WTC11 (cell line): ENCODE results near the gene HEATR5A. TPM values are rescaled to one million over a fixed set of nuclear protein-coding genes. Genes with fewer than 3 reads are reported as not detected.

Experiments
- ATAC-seq: fragments of 200-7000 bp; cut with Tn5 transposase; 2 replicates; pipeline ENCODE4 v1.10.0; 2021; ENCODE audit warnings: mild to moderate bottlenecking, moderate library complexity
- CTCF ChIA-PET: fragments of 300-600 bp; sonication (Branson Sonifier 250); formaldehyde crosslinking; loops from one replicate; lab custom pipeline; 2021; ENCODE audit warnings: antibody characterized with exemption; lab: Charles Lee
- POLR2A ChIA-PET: fragments of 350-600 bp; sonication (Branson Sonifier 250); formaldehyde crosslinking; loops from one replicate; lab custom pipeline; 2021; ENCODE audit warnings: antibody characterized with exemption; lab: Charles Lee
- DNase-seq: peaks from one replicate; pipeline ENCODE4 v3.0.0; 2021; ENCODE audit warnings: low spot score
- H3K27ac Mint-ChIP-seq: 2 replicates; pipeline ENCODE4 v1.8.0; 2021; ENCODE audit warnings: mixed read lengths
- H3K27me3 Mint-ChIP-seq: 2 replicates; pipeline ENCODE4 v1.8.0; 2021; ENCODE audit warnings: low read depth, mild to moderate bottlenecking, moderate library complexity, mixed read lengths
- H3K36me3 Mint-ChIP-seq: 2 replicates; pipeline ENCODE4 v1.8.0; 2021; ENCODE audit warnings: mixed read lengths
- H3K4me1 Mint-ChIP-seq: 2 replicates; pipeline ENCODE4 v1.8.0; 2022; ENCODE audit warnings: mixed read lengths
- H3K4me3 Mint-ChIP-seq: 2 replicates; pipeline ENCODE4 v1.8.0; 2021; ENCODE audit warnings: mild to moderate bottlenecking, moderate library complexity, mixed read lengths
- H3K9me3 Mint-ChIP-seq: 2 replicates; pipeline ENCODE4 v1.8.0; 2021; ENCODE audit warnings: mixed read lengths
- AR ChIP-seq: fragments of 250-450 bp; sonication (Bioruptor Pico); IDR thresholded peaks from 2 replicates; pipeline ENCODE4 v1.9.0; 2021; ENCODE audit warnings: mild to moderate bottlenecking
- CTCF ChIP-seq: fragments of 200-600 bp; IDR thresholded peaks from 2 replicates; pipeline ENCODE4 v1.8.0; 2022; ENCODE audit warnings: antibody characterized with exemption
- GABPB1 ChIP-seq: sonication (generic); formaldehyde crosslinking; IDR thresholded peaks from 2 replicates; pipeline ENCODE4 v1.8.1; 2023; ENCODE audit warnings: mild to moderate bottlenecking, missing genetic modification reagents
- HMGXB4 ChIP-seq: sonication (generic); formaldehyde crosslinking; IDR thresholded peaks from 2 replicates; pipeline ENCODE4 v1.8.1; 2023; ENCODE audit warnings: mild to moderate bottlenecking, moderate library complexity, missing genetic modification reagents
- SMAD3 ChIP-seq: sonication (generic); formaldehyde crosslinking; IDR thresholded peaks from 2 replicates; pipeline ENCODE4 v1.8.0; 2022; ENCODE audit warnings: missing genetic modification reagents, mild to moderate bottlenecking, borderline replicate concordance
- TEAD4 ChIP-seq: sonication (generic); formaldehyde crosslinking; IDR thresholded peaks from 2 replicates; pipeline ENCODE4 v1.8.0; 2022; ENCODE audit warnings: mild to moderate bottlenecking, missing genetic modification reagents
- USF2 ChIP-seq: sonication (generic); formaldehyde crosslinking; IDR thresholded peaks from 2 replicates; pipeline ENCODE4 v1.8.1; 2023; ENCODE audit warnings: mild to moderate bottlenecking, missing genetic modification reagents, moderate library complexity
- ZNF416 ChIP-seq: fragments of 250-450 bp; sonication (Bioruptor Pico); IDR thresholded peaks from 2 replicates; pipeline ENCODE4 v1.9.0; 2021; ENCODE audit warnings: mild to moderate bottlenecking, inconsistent platforms
- ZNF532 ChIP-seq: fragments of 250-450 bp; sonication (Bioruptor Pico); IDR thresholded peaks from 2 replicates; pipeline ENCODE4 v1.9.0; 2021; ENCODE audit warnings: mild to moderate bottlenecking, borderline replicate concordance
- total RNA-seq: library from RNA; stranded (reverse); gene quantifications from 3 replicates; pipeline ENCODE4 v1.2.3, GENCODE V29; 2021
- TF ChIP-seq, protein P1 (sequence below): sonication (generic); formaldehyde crosslinking; IDR thresholded peaks from 2 replicates; pipeline ENCODE4 v1.8.1; 2022; ENCODE audit warnings: mild to moderate bottlenecking, moderate library complexity, missing genetic modification reagents

The HEATR5A gene
- total RNA-seq, 1 experiment from 2014 or later = 36.2 TPM

DNA sequence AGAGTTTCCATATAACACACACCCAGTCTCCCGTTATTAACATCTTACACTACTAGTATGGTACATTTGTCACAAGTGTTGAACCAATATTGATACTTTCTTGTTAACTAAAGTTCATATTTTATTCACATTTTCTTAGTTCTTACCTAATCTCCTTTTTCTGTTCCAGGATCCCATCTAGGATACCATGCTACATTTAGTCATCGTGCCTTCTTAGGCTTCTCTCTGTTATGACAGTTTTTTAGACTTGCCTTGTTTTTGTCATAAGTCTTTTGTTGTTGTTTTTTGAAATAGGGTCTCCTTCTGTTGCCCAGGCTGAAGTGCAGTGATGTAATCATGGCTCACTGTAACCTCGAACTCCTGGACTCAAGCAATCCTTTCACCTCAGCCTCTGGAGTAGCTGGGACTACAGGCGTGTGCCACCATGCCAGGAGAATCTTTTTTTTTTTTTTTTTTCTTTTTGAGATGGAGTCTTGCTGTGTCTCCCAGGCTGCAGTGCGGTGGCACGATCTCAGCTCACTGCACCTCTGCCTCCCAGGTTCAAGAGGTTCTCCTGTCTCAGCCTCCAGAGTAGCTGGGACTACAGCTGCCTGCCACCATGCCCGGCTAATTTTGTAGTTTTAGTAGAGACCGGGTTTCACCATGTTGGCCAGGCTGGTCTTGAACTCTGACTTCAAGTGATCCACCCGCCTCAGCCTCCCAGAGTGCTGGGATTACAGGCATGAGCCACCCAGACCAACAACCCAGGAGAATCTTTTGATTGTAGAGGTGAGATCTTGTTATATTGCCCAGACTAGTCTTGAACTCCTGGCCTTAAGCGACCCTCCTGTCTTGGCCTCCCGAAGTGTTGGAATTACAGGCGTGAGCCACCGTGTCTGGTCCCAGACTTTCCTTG lies 153.7 kb downstream of the HEATR5A start (continued):
- TF ChIP-seq HMGXB4 (CRISPR knock-in tag) = no peak
- no peak for TF ChIP-seq CTCF
- no peak for TF ChIP-seq TEAD4
- TF ChIP-seq ZNF416 (CRISPR knock-in tag) = no peak
- no peak for TF ChIP-seq AR
- TF ChIP-seq ZNF532 (CRISPR knock-in tag) = no peak

DNA sequence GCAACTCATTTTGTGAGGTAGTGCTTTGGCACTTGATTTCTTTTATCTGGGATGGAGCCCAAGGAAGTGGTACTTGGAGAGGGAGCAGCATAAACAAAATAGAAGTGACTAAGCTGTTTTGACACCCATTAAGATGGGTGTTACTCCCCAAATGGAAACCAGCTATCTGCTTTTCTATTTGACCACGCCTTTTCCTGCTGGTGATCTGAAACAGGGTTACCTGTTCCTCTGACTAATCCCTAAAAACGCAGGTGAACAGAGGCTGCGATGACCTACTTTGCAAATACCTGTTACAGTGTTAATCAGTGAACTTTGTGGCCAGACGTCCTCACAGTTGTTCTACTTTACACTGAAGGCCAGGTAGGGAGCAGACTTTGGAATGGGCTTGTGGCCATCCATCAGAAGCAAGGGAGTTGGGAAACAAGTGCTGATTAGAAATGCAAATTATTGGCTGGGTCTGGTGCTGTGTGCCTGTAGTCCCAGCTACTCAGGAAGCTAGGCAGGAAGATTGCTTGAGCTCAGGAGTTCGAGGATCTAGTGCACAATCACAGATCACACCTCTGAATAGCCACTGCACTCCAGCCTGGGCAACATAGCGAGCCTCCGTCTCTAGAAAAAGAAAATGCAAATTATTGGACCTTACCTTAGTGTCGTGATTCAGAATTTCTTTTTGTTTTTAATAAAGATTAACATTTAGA lies 154.5 kb downstream of the HEATR5A start:
- no peak for DNase-seq
- Mint-ChIP-seq H3K4me1 (peaks cover 10% of the 10 kb centered on the region), H3K4me3 (no peak overlapping the region), H3K27me3 (peaks cover 2% of the 10 kb centered on the region; the same call in 1 of the 2 replicates), H3K36me3 (peaks cover 21% of the 10 kb centered on the region), H3K27ac (peak overlapping the region; percentile 60; the same call in 1 of the 2 replicates), H3K9me3 (peaks cover 36% of the 10 kb centered on the region)
- CTCF ChIA-PET = no interaction called here
- TF ChIP-seq GABPB1 (CRISPR knock-in tag) (peak; percentile 44; the same call in 1 of the 2 replicates), SMAD3 (CRISPR knock-in tag) (no peak), USF2 (CRISPR knock-in tag) (no peak)
- TF ChIP-seq, protein P1, sequence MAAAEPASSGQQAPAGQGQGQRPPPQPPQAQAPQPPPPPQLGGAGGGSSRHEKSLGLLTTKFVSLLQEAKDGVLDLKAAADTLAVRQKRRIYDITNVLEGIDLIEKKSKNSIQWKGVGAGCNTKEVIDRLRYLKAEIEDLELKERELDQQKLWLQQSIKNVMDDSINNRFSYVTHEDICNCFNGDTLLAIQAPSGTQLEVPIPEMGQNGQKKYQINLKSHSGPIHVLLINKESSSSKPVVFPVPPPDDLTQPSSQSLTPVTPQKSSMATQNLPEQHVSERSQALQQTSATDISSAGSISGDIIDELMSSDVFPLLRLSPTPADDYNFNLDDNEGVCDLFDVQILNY (CRISPR knock-in tag) = no peak
- peak; percentile 30; the same call in 1 of the 2 replicates for ATAC-seq
- POLR2A ChIA-PET = interaction anchor here (0.6 kb wide), 1 partner anchor 9 kb away, joined by 3 read pairs; no protein-coding TSS in a partner anchor
